Epithelial cell of prostate (primary cell): Measurements from ENCODE around the gene ANKRD44.
A peak's percentile ranks its signal among the peaks of the same experiment; 100 is the strongest.
"Not testable (repeated sequence)": the region's sequence is repeated elsewhere in the genome, so short reads cannot be mapped to it uniquely, and the experiment has no call there.

ENCODE experiments used
- DNase-seq: peaks from one replicate; pipeline ENCODE4 v3.0.0-alpha.2; 2011; ENCODE audit warnings: low read depth, low spot score
- H3K27ac ChIP-seq: fragments of 450-650 bp; 2 replicates; pipeline ENCODE4 v1.5.1; 2017; ENCODE audit warnings: mild to moderate bottlenecking

The ANKRD44 gene

GRCh38 chr2:197071213-197071612 lies 239.4 kb downstream of the ANKRD44 start:
- DNase-seq: no peak
- H3K27ac ChIP-seq: no peak overlapping the region

- no peak overlapping the region for H3K27ac ChIP-seq
- no peak for DNase-seq
These were observed 240.6 kb downstream of the ANKRD44 start for GRCh38 chr2:197069958-197070357.

GRCh38 chr2:197062574-197062973 lies 248.0 kb downstream of the ANKRD44 start:
- H3K27ac ChIP-seq, DNase-seq: not testable (repeated sequence)

- no peak overlapping the region for H3K27ac ChIP-seq
- DNase-seq: no peak
These were observed 251.1 kb downstream of the ANKRD44 start for GRCh38 chr2:197059477-197059876.

- DNase-seq: no peak
- no peak overlapping the region for H3K27ac ChIP-seq
These were observed 251.7 kb downstream of the ANKRD44 start for GRCh38 chr2:197058777-197059300.

- no peak for DNase-seq
- H3K27ac ChIP-seq: no peak overlapping the region
These were observed 252.6 kb downstream of the ANKRD44 start for GRCh38 chr2:197057959-197058358.

- no peak for DNase-seq
- no peak overlapping the region for H3K27ac ChIP-seq
These were observed 255.5 kb downstream of the ANKRD44 start for GRCh38 chr2:197055045-197055444.

GRCh38 chr2:197054437-197054836 lies 256.1 kb downstream of the ANKRD44 start:
- peak; percentile 27 for DNase-seq
- H3K27ac ChIP-seq: no peak overlapping the region

- DNase-seq: no peak
- H3K27ac ChIP-seq: no peak overlapping the region
These were observed 258.2 kb downstream of the ANKRD44 start for GRCh38 chr2:197052356-197052755.

- no peak overlapping the region for H3K27ac ChIP-seq
- DNase-seq: no peak
These were observed 265.5 kb downstream of the ANKRD44 start for GRCh38 chr2:197045115-197045514.

GRCh38 chr2:197042739-197043196 lies 267.8 kb downstream of the ANKRD44 start:
- H3K27ac ChIP-seq: no peak overlapping the region
- no peak for DNase-seq

GRCh38 chr2:197037863-197038398 lies 272.6 kb downstream of the ANKRD44 start:
- no peak for DNase-seq
- H3K27ac ChIP-seq: no peak overlapping the region

- no peak overlapping the region for H3K27ac ChIP-seq
- DNase-seq: no peak
These were observed 275.6 kb downstream of the ANKRD44 start for GRCh38 chr2:197035002-197035401.

GRCh38 chr2:197034292-197034691 lies 276.3 kb downstream of the ANKRD44 start:
- H3K27ac ChIP-seq: no peak overlapping the region
- no peak for DNase-seq

- no peak overlapping the region for H3K27ac ChIP-seq
- DNase-seq: no peak
These were observed 277.4 kb downstream of the ANKRD44 start for GRCh38 chr2:197033222-197033621.

- no peak for DNase-seq
- no peak overlapping the region for H3K27ac ChIP-seq
These were observed 278.8 kb downstream of the ANKRD44 start for GRCh38 chr2:197031803-197032202.

GRCh38 chr2:197030090-197030489 lies 280.5 kb downstream of the ANKRD44 start:
- DNase-seq: no peak
- H3K27ac ChIP-seq: no peak overlapping the region

- H3K27ac ChIP-seq: no peak overlapping the region
- no peak for DNase-seq
These were observed 281.9 kb downstream of the ANKRD44 start for GRCh38 chr2:197028633-197029032.

- DNase-seq: no peak
- no peak overlapping the region for H3K27ac ChIP-seq
These were observed 282.4 kb downstream of the ANKRD44 start for GRCh38 chr2:197028230-197028629.

- no peak for DNase-seq
- no peak overlapping the region for H3K27ac ChIP-seq
These were observed 286.4 kb downstream of the ANKRD44 start for GRCh38 chr2:197024206-197024605.

- not testable (repeated sequence) for H3K27ac ChIP-seq, DNase-seq
These were observed 289.7 kb downstream of the ANKRD44 start for GRCh38 chr2:197020921-197021320.

- no peak for DNase-seq
- H3K27ac ChIP-seq: no peak overlapping the region
These were observed 297.5 kb downstream of the ANKRD44 start for GRCh38 chr2:197013098-197013497.
